HG03066 (cell line): ENCODE data around the gene CDX2.
"Not testable (repeated sequence)": the region's sequence is repeated elsewhere in the genome, so short reads cannot be mapped to it uniquely, and the experiment has no call there.

Source experiments
- ATAC-seq: cut with Tn5 transposase; IDR thresholded peaks from one replicate; pipeline ENCODE4 v1.9.1; 2021; ENCODE audit warnings: low read depth; ENCODE audit not compliant: unreplicated experiment

CDX2 gene

GRCh38 chr13:27969082-27969865 lies at the start of gene CDX2:
Gene CDX2 (minus strand): TSS chr13:27969315. CDS start chr13:27969006, 309 bp downstream.
- no peak for ATAC-seq

DNA sequence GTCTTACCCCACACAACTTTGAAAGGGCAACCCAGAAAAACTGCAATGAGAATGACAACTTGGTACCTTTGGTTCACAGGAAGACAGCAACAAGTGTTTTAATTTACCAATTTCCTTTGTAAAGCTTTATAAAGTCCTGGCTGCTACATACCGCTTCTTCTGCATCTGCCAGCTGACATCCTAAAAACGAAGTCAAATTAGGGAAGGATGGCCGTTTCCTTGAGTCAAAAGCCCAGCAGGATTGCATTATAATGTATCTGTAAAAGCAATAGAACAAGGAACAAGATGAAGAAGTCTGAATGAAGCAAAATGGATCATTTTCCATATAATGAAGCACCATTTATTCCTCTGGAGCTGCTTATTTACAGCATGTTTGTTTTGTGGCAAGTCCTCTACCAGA lies 45.2 kb upstream of the CDX2 start:
- no peak for ATAC-seq

DNA sequence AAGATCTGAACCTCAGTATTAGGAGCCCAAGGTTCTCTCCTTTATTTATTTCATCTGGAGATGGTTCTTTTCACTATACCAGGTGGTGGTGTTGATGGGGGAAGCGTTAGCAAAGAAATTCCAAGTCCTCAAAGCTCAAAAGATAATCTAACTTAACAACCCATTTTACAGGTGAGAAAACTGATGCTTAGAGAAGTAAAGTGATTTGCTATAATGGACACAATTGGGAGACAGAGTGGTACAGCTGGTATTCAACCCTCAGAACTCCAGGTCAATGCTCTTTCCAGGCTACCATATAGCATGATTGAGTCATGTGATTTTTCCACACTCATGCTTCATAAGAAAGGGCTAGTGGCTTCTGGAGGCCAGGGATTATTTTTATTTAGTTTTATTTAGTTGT lies 44.4 kb upstream of the CDX2 start:
- no peak for ATAC-seq

- ATAC-seq: peak; percentile 92
These were observed 43.8 kb upstream of the CDX2 start for GRCh38 chr13:28012896-28013295.

DNA sequence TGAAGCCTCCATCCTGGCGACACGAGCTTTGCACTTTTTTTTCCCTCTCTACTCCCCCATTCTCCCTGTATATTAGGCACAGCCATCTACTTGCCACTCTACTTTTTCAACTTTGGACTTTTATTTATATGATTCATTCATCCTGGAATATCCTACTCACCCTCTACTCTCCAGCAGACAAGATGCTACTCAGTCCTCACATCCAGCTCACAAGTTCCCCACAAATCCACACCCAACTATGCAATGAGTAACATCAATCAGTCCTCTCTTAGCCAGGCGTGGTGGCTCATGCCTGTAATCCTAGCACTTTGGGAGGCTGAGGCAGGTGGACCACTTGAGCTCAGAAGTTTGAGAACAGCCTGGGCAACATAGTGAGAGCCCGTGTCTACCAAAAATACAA lies 43.3 kb upstream of the CDX2 start:
- ATAC-seq: no peak

DNA sequence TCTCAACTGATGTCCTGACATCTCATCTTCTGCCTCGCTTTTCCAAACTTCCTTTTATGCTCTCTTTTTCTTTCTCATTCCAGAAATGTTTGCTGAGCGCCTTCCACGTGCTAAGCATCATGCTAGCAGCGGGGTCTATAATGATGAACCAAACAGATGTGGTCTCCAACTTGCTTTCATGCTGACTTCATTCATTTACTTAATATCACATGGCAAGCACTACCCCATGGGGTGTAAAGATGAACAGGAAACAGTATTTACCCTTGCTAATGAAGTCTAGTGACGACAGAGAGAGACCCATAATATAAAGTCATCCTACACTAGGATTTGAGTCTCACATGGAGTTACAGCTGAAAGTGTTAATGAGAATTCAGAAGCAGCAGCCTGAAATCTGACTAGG lies 40.9 kb upstream of the CDX2 start:
- ATAC-seq: no peak

DNA sequence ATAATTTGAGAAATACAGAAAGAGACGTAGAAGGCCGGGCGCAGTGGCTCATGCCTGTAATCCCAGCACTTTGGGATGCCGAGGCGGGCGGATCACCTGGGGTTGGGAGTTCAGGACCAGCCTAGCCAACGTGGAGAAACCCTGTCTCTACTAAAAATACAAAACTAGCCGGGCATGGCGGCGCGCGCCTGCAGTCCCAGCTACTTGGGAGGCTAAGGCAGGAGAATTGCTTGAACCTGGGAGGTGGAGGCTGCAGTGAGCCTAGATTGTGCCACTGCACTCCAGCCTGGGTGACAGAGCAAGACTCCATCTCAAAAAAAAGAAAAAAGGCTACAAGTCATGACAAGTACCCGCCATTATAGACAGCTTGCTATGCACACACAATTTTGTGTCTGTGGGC lies 35.9 kb upstream of the CDX2 start:
- not testable (repeated sequence) for ATAC-seq

- no peak for ATAC-seq
These were observed 34.0 kb upstream of the CDX2 start for GRCh38 chr13:28002886-28003698.

DNA sequence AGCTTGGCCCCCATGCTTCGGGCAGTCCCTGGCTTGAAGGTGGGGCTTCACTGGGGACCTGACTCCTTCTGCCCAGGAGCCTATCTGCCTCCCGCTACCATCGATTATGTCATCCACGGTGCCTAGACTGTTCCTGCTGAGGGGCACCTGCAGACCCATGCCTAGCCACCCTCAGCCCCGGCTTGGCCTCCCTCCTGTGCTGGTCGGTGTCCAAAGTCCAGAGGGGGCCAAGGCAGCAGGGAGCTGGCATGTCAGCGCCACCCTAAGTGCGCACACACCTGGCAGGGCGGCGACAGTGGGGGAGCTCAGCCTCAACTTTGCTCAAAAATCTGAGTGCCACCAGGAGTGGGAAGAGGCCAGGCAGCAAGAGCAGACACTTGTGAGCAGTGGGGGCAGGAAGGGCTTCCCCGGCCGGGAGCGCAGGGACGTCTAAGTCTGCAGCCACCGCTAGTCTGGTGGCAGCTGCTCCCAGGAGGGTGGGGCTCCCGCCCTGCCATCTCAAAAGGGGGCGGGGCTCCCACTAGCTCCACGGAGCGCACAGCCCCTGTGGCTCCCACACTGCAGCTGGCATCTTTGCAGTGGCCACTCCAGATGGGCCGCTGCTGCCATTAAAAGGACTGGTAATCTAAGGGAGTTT lies 32.8 kb upstream of the CDX2 start:
- no peak for ATAC-seq

DNA sequence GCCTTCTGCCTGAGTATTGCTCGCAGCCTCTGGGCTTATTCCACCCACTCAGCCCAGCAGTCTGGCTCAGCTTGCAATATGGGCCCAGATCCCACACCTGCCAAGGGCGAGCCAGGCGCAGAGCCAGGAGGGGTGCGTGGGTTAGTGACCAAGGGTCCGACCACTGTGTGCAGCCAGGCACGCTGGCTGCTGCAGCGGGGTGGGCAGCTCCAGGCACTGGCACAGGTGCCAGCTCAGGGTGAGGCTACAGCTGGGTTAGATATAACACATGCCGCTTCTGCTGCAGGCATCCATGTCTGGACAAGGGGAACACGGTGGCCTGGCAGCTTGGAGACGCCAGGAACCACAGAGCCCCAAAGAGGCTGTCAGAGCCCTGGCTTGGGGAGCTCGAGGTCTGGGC lies 31.9 kb upstream of the CDX2 start:
- ATAC-seq: no peak

GRCh38 chr13:28000567-28000966 lies 31.5 kb upstream of the CDX2 start:
- no peak for ATAC-seq

GRCh38 chr13:27997904-27998522 lies 28.9 kb upstream of the CDX2 start:
- ATAC-seq: no peak

DNA sequence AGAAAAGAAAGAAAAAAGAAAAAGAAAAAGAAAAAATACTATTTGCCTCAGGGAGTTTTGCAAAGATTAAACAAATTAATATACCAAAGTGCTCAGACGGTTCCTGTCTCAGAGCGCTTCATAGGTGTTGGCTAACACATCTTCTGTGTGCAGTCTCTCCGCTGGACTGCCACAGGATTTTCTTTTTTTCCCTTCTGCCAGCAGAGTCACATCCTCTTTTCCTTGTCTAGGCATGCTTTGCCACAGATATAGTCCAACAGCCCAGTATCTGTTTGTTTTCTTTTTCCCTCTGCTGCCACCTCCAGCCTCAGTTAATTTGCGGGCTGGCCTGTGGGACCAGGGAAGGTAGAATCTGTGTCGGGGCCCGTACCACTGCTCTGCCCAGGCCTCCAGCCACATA lies 22.8 kb upstream of the CDX2 start:
- no peak for ATAC-seq

DNA sequence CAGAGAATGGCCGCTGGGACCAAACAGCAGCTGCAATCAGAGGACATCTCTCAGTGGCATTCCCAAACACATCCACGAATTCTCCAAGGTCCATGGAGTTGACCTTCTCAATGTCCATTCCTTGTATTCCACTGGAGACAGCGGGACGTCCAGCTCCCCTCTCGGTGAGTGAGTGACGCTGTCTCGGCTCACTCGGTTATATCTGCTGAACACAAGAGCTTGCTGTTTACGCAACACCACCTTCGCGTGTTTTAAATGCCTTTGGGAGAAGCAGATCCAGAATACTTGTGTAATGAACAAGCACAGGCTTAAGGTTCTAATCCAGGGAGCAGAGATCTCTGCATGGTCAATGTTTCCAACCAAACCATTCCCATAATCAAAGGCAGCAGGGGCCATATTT lies 19.4 kb upstream of the CDX2 start, which contains the start of gene URAD:
TSS of gene URAD (minus strand) at position 174 of the 400 bp plus-strand sequence. CDS start at position 118, 56 bp downstream.
- no peak for ATAC-seq

GRCh38 chr13:27985600-27985999 lies 16.5 kb upstream of the CDX2 start:
- no peak for ATAC-seq

DNA sequence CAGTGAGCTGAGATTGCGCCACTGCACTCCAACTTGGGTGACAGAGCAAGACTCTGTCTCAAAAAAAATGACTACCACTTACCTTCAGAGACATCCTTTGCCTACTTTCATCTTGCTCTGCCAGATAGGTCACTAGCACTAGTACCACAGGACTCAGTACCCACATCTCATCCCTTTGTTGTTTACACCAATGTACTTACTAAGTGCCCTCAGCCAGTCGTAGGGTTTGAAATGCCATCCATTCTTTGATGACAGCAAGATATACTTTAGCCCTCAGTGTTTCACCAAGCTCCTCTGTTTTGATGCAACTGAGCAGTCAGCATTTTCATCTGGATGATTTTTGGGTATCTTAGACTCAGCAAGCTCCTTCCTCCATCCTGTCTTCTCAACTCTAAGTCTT lies 13.2 kb upstream of the CDX2 start:
- no peak for ATAC-seq

DNA sequence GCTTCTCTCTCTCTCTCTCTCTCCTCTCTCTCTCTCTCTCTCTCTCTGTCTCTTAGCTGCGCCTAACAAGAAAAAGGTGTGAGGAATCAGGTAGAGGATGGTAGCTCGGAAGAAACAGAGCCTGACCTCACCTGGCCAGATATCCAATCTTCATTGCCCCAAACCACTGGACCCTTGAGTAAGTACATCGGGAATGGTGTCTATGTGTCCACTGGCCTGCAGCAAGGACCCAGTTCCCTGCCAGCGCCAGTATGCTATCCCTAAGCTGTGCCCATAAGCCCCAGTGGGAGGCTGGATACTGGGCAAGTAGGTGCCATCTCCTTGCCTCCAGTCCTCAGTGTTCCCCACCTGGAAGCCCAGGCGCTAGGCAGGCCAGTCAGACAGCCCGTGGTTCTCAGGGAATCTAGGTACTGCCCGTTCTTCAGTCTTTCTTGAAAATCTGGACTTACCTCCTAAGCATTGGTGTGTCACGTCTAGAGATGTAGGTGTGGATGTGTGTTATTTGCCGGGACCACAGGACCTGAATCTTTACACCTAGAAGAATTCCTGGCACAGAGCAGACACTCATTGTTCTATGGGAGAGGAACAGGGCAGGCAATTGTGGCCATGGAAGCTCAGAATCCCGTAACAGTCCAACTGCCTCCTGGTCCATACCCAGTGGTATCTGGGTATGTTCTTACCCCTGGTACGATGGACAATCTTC lies 12.0 kb upstream of the CDX2 start:
- no peak for ATAC-seq

- ATAC-seq: no peak
These were observed 11.3 kb upstream of the CDX2 start for GRCh38 chr13:27980280-27980998.

DNA sequence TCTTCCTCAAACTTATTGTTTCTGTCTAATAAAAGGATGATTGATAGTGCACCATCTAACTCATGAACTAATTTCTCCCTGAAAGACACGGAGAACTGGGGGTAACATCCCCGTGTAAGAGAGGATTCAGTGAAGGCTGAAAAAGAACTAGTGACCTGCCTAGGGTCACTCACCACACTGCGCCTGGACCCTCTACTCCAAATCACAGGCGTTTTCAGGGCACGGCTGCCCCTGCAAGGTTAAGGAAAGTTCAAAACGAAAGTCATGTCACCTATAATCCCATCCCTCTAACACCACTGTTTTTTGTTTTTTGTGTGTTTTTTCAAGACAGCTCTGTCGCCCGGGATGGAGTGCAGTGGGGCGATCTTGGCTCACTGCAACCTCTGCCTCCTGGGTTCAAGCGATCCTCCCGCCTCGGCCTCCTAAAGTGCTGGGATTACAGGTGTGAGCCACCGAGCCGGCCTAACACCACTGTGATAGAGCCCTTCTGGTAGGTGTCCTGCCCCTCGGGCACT lies 10.7 kb upstream of the CDX2 start:
- ATAC-seq: no peak
